Sigmoid colon (tissue), 7 donors: ENCODE results near the gene MGMT. TPM values are rescaled to one million over a fixed set of nuclear protein-coding genes. Genes with fewer than 3 reads are reported as not detected.

Experiments
- DNase-seq: peaks from one replicate; pipeline ENCODE4 v3.0.0-alpha.2; 2019
- H3K27ac ChIP-seq, 4 donors: fragments of 200-600 bp; sonication (generic); one replicate each; pipeline ENCODE4 v1.5.1; 2016 to 2019; ENCODE audit warnings: mild to moderate bottlenecking in 1 of 4
- H3K27me3 ChIP-seq, 3 donors: fragments of 200-600 bp; sonication (generic); one replicate each; pipeline ENCODE4 v1.5.1; 2019; ENCODE audit warnings: mild to moderate bottlenecking in 1 of 3
- H3K36me3 ChIP-seq, 4 donors: fragments of 200-600 bp; sonication (generic); one replicate each; pipeline ENCODE4 v1.5.1; 2016 to 2019
- H3K4me1 ChIP-seq, 4 donors: fragments of 200-600 bp; sonication (generic); one replicate each; pipeline ENCODE4 v1.5.1; 2017 to 2019
- H3K4me3 ChIP-seq, 4 donors: fragments of 200-600 bp; sonication (generic); one replicate each; pipeline ENCODE4 v1.5.1; 2017 to 2019; ENCODE audit warnings: mild to moderate bottlenecking in 2 of 4, moderate library complexity in 1 of 4
- H3K9me3 ChIP-seq, 4 donors: fragments of 200-600 bp in 3 of 4; sonication (generic) in 3 of 4; one replicate each; pipeline versions ENCODE4 v1.5.1 to v1.6.1; 2013 to 2019
- CTCF ChIP-seq, 4 experiments: fragments of 450-650 bp in 3 of 4; fragments of 200-600 bp in 1 of 4; IDR thresholded peaks; one replicate each; pipeline ENCODE4 v1.5.1; 2016 to 2019; ENCODE audit warnings: antibody characterized with exemption in 4 of 4, mild to moderate bottlenecking in 3 of 4, moderate library complexity in 2 of 4
- EP300 ChIP-seq, 4 donors: sonication (generic); formaldehyde crosslinking; IDR thresholded peaks; one replicate each; pipeline ENCODE4 v1.6.1; 2017; ENCODE audit warnings: antibody characterized with exemption in 4 of 4
- POLR2A ChIP-seq, 2 donors: fragments of 450-650 bp; IDR thresholded peaks; one replicate each; pipeline ENCODE4 v1.6.1; 2016; ENCODE audit warnings: antibody characterized with exemption in 2 of 2, mild to moderate bottlenecking in 2 of 2, moderate library complexity in 2 of 2
- POLR2AphosphoS5 ChIP-seq, 4 donors: sonication (generic); formaldehyde crosslinking; IDR thresholded peaks; one replicate each; pipeline ENCODE4 v1.6.1; 2017; ENCODE audit warnings: antibody characterized with exemption in 4 of 4
- WGBS, 2 donors: extraction: QIAGEN DNeasy Blood & Tissue Kit; methylation state at CpG; one replicate each; pipeline ENCODE4 v1.1.7; 2013; 5-methylcytosine and 5-hydroxymethylcytosine counted together
- intact Hi-C: fragments of 100-400 bp; cut with DNase I; formaldehyde crosslinking; loops from one replicate; pipeline ENCODE4 v1.15.1; 2023
- polyA plus RNA-seq, 3 donors: library from polyadenylated mRNA; stranded (reverse); fragments of 200-250 nt; gene quantifications; one replicate each; pipeline ENCODE4 v1.2.3, GENCODE V29; 2013
- total RNA-seq, 4 donors: library from RNA; depleted of rRNA; stranded (reverse); fragments of >200 nt; gene quantifications; one replicate each; pipeline ENCODE4 v1.1.0, GENCODE V29; 2016
- donor health status: healthy with polysubstance abuse.
- donor health status: Bipolar disorder and iron deficiency.
- donor health status: healthy.

Gene MGMT
- total and polyA plus RNA-seq, 7 donors: 7.2 to 40.3 (median 24.3) TPM

GRCh38 chr10:129622736-129623135 lies 155.7 kb downstream of the MGMT start:
- WGBS, 2 donors: 91 to 94% methylated on average over 9 of the region's 9 CpGs
- no peaks in the 10 kb centered on the region for H3K27me3 ChIP-seq
- no peak for TF ChIP-seq EP300 (IDR thresholded peaks at IDR 0.05)
- intact Hi-C loops: no loop called here
- H3K36me3 ChIP-seq: no peaks in the 10 kb centered on the region
- no peaks in the 10 kb centered on the region for H3K9me3 ChIP-seq
- DNase-seq: no peak
- H3K4me1 ChIP-seq: peaks cover 0 to 6% (median 5%) of the 10 kb centered on the region in 4 donors
- no peak overlapping the region for H3K4me3 ChIP-seq
- no peak overlapping the region for H3K27ac ChIP-seq

GRCh38 chr10:129624526-129624925 lies 157.5 kb downstream of the MGMT start:
- H3K4me3 ChIP-seq: no peak overlapping the region
- no peak for TF ChIP-seq POLR2AphosphoS5 (IDR thresholded peaks at IDR 0.05)

GRCh38 chr10:129626309-129626708 lies 159.3 kb downstream of the MGMT start:
- intact Hi-C loops: no loop called here
- no peaks in the 10 kb centered on the region for H3K9me3 ChIP-seq
- H3K27me3 ChIP-seq: no peaks in the 10 kb centered on the region
- peaks cover 0 to 11% (median 9%) of the 10 kb centered on the region in 4 donors for H3K4me1 ChIP-seq
- no peak for DNase-seq
- no peak overlapping the region for H3K4me3 ChIP-seq
- no peak overlapping the region for H3K27ac ChIP-seq
- TF ChIP-seq EP300 (IDR thresholded peaks at IDR 0.05): no peak
- no peak for TF ChIP-seq CTCF (IDR thresholded peaks at IDR 0.05)
- no peak for TF ChIP-seq POLR2A (IDR thresholded peaks at IDR 0.05)
- no peak for TF ChIP-seq POLR2AphosphoS5 (IDR thresholded peaks at IDR 0.05)
- no peaks in the 10 kb centered on the region for H3K36me3 ChIP-seq
- 94 to 97% methylated on average over 15 of the region's 15 CpGs for WGBS, 2 donors

More at GRCh38 chr10:129624526-129624925, 157.5 kb downstream of the MGMT start:
- H3K27ac ChIP-seq: no peak overlapping the region
- H3K27me3 ChIP-seq: no peaks in the 10 kb centered on the region
- H3K9me3 ChIP-seq: no peaks in the 10 kb centered on the region
- H3K4me1 ChIP-seq: peaks cover 0 to 11% (median 9%) of the 10 kb centered on the region in 4 donors
- DNase-seq: no peak
- intact Hi-C loops: no loop called here
- WGBS, 2 donors: 97 to 98% methylated on average over 11 of the region's 11 CpGs
- no peaks in the 10 kb centered on the region for H3K36me3 ChIP-seq

GRCh38 chr10:129626796-129627435 lies 159.9 kb downstream of the MGMT start:
- no peak for DNase-seq
- no peak for TF ChIP-seq POLR2AphosphoS5 (IDR thresholded peaks at IDR 0.05)
- no peak for TF ChIP-seq CTCF (IDR thresholded peaks at IDR 0.05)
- TF ChIP-seq POLR2A (IDR thresholded peaks at IDR 0.05): no peak
- no peak for TF ChIP-seq EP300 (IDR thresholded peaks at IDR 0.05)
- no peaks in the 10 kb centered on the region for H3K27me3 ChIP-seq
- H3K36me3 ChIP-seq: no peaks in the 10 kb centered on the region
- no peaks in the 10 kb centered on the region for H3K9me3 ChIP-seq
- intact Hi-C loops: no loop called here
- H3K4me3 ChIP-seq: no peak overlapping the region
- H3K27ac ChIP-seq: no peak overlapping the region
- 77 to 88% methylated on average over 12 of the region's 12 CpGs for WGBS, 2 donors
- H3K4me1 ChIP-seq: peaks cover 0 to 11% (median 9%) of the 10 kb centered on the region in 4 donors

- H3K4me1 ChIP-seq: peaks cover 0 to 11% (median 9%) of the 10 kb centered on the region in 4 donors
- 50 to 73% methylated on average over 8 of the region's 8 CpGs for WGBS, 2 donors
- H3K27me3 ChIP-seq: no peaks in the 10 kb centered on the region
These were observed 160.4 kb downstream of the MGMT start for GRCh38 chr10:129627442-129627841.

More at GRCh38 chr10:129627442-129627841, 160.4 kb downstream of the MGMT start:
- Histone ChIP-seq H3K27ac (no peak overlapping the region), H3K9me3 (no peaks in the 10 kb centered on the region), H3K4me3 (no peak overlapping the region), H3K36me3 (no peaks in the 10 kb centered on the region)
- no peak for DNase-seq
- TF ChIP-seq POLR2AphosphoS5 (IDR thresholded peaks at IDR 0.05) (no peak), EP300 (IDR thresholded peaks at IDR 0.05) (no peak), POLR2A (IDR thresholded peaks at IDR 0.05) (no peak), CTCF (IDR thresholded peaks at IDR 0.05) (no peak)
- intact Hi-C loops: no loop called here
